ENCODE results near the gene SLC9A3.

SLC9A3 gene

DNA sequence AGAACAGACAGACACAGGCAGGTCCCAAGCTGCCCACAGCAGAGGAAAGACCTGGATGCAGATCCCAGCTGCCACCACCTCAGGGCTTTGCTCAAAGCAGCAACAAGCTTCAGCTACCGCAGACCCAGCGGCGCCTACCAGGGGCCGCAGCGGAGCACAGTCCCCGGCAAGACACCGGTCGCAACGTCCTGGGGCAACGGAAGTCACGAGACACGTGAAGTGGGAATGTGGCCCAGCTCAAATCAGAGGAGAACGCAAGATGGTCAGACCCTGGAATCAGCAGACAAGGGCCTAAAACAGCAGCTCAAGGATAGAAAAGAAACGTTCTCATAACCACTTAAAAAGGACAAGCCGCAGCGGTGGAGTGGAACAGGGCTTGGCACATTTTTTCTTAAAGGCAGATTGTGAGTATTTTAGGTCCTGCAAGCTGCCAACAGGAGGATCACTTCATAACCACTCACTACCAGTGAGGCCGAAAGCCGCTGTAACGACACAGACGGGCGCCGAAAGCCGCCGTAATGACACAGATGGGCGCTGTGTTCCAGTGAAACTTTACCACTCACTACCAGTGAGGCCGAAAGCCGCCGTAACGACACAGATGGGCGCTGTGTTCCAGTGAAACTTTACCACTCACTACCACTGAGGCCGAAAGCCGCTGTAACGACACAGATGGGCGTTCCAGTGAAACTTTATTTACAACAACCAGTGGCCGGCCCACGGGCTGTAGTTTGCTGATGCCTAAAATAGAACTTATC lies 21.7 kb downstream of the SLC9A3 start:
- no peak for DNase-seq

DNA sequence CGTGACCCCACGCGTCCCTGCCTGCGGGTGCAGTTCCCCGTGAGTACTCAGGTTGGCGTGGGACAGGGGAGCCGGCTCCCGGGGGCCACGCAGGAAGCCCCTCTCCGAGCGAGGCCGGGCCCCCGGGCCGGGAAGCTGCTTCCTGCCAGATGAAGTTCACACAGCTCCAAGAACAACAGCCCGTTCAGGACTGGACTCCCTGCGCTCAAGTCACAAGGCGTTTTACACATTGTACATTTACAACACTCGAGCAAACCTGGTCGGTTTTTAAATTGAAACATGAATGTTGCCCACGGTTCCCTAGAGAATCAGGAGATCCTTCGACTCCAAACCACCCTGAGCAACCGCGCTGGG lies 22.4 kb downstream of the SLC9A3 start:
- no peak for DNase-seq

- no peak for DNase-seq
Observed at GRCh38 chr5:501105-501830, 23.0 kb downstream of the SLC9A3 start.

- DNase-seq = no peak
Observed at GRCh38 chr5:500491-500890, 23.8 kb downstream of the SLC9A3 start.

GRCh38 chr5:499233-500209 lies 24.7 kb downstream of the SLC9A3 start:
- DNase-seq = no peak

DNA sequence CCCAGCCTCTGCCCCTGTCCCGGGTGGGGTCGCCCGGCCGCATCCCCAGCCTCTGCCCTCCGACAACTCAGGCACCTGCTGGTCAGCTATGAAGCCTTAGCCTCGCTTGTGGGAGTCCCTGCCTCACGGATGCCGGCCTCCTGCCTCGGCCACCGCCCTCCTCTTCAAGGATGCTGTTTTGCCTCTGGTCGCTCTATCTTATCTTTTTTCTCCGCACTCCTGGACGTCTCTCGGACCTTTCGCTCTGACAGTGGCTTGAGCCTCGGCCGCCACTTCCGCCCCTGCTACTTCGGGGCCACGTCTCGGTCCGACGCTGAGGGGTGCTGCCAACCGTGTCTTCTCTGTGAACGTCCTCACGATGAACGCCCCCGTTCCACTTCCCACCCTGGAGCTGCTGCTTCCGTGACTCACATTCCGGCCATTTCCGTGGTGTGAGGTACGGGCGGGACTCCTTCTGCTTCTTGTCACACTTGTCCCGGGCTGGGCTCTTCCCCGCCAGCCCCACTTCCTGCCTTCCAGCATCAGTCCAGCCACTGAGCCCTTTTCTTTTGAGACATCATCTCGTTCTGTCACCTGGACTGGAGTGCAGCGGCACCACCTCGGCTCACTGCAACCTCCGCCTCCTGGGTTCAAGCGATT lies 26.3 kb downstream of the SLC9A3 start:
- no peak for DNase-seq

DNA sequence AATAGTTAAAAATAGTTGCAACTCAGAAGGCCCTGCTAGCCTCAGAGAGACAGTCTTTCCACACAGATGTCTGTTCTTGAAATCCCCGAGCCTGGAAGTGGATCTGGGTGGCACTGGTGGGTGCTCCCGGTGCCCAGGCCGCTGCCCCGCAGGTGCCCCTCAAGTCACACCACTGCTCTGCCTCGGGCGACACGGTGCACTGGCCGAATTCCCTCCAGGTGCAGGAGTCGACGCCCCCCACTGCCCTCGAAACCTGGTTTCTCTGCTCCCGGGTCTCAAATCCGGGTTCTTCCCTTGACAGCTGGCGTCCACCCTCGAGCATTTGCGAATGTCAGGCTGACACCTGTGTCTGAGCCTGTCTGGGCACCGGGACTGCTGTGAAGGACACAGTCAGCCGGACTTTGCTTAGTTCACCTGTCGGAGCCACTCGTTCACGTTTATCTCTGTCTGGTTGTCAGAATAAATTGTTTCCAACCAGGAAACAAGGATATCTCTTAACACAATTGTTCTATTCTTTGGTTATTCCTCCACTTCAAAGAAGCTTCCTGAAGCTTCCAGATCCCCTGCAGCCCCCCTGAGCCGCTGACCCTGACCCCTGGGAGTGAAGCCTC lies 27.1 kb downstream of the SLC9A3 start:
- DNase-seq = no peak

DNA sequence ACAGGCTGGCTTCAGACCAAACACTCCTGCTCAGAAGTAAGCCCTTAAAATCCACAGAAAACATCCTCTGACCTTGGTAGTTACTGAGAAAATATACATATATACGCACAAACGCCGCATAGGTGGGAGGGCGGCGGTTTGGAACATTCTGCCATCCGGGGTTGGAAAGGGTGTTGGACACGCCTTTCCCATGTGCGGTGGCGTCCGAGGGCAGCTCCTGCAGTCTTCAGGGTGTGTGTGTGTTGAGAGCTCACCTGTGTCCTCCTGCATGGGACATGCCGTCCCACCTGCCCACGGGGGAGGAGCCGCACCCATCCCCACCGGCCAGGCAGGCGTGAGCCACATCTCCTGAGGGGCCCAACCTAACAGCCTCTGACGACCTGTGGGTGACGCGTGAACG lies 28.2 kb downstream of the SLC9A3 start:
- DNase-seq = no peak

- no peak for DNase-seq
Observed at GRCh38 chr5:494667-495255, 29.5 kb downstream of the SLC9A3 start.

DNA sequence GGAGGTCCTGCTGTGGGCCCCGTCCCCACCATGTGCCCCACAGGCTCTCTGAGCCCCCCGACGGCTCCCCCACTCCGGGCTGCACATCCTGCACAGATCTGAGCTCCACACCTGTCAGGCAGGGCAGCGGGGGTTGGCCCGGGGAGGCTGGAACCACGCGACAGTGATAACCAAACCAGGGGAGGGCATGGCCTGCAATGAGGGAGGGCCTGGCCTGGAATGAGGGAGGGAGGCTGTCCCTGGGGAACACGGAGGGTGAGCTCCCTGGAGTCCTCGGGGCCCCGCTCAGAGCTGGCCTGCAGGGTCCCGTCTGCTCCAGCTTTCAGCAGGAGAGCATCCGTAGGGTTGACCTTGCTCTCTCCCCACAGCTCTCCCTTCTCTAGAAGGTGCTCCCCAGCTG lies 30.5 kb downstream of the SLC9A3 start:
- no peak for DNase-seq

GRCh38 chr5:493119-493701 lies 31.0 kb downstream of the SLC9A3 start:
- no peak for DNase-seq

- no peak for DNase-seq
Observed at GRCh38 chr5:492314-492893, 31.8 kb downstream of the SLC9A3 start.

DNA sequence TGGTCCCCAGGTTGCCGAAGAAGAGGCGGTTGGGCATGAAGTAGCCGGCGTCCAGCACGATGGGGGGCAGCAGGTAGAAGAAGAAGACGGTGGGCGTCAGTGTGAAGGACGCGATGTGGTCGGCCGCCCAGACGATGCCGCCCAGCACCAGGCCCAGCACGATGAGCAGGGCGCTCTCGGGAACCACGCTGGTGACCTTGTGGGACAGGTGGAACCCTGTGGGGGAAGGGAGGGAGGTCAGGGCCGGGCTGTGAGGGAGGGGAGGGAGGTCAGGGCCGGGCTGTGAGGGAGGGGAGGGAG lies 32.4 kb downstream of the SLC9A3 start:
- no peak for DNase-seq

DNA sequence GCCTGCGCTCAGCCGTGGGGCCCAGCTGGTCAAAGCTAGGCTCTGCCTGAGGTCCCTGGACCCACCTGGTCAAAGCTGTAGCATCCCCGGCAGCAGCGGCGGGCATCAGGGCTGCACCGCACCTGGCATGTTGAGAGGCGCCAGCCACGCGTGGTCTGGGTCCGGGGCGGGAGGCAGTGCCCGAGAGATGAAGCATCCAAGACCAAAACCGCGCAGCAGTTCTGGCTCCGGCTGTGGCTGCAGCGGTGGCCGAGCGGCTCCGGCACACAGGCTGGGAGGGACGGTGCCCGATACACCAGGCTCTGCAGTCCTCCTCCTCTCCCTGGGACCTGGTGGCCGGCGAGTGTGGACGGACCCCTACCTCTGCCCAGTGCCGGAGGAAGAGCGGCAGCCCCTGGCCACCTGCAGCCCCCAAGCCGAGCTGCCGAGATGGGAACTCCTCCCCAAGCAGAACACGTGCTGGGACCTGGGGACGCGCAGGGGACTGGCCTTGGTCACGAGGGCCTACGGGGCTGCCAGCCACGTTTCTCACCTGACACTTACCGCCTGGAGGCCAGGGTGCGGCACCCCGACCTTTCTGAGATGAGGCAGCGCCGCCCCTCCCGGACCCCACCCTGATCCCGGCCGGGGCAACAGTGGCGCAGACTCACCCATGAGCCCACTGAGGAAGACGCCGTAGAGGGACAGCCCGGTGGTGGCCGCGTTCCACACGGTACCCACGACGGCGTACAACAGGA lies 33.0 kb downstream of the SLC9A3 start:
- DNase-seq = no peak

DNA sequence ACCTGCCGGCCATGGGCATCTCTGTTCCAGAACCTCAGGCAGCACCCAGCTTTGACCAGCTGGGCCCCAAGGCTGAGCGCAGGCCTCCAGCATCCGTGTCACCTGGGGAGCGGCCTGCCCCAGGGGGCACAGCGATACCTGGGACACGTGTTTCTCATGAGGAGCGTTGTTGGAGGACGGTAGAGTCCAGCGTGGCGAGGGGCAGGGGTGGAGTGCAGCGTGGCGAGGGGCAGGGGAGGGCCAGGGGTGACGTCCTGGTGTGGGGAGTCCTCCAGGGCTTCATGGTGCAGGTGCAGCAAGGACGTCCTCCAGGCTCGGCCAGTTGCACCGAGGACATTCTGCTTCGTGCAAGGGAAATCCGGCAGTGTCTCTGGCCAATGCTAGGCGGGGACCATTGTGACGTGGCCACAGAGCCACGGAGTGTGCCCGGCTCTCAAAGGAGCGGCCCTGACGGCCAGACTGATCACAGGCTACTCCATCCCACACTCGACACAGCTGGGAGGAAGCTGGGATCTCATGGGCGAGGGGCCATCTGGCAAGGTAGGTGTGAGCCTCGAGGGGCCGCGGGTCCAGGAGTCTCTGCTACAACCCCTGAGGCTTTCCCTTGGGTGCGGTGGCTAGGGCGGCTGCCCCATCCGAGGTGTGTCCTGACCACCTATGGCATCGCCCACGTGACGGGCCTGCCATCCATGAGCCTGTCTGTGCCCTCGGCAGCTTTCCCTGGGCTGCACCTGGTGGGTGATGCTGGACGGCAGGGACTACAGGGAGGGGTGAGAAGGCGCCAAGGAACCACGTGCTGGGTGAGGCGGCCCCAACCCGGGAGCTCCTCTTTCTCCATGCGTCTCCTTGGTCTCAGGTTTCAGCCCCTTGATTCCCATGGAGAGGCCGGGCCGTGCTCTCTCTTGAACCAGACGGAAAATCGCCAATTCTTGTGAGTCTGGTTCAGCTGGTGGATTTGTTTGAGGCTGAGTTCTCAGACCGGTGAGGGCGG lies 33.8 kb downstream of the SLC9A3 start:
- DNase-seq = no peak

DNA sequence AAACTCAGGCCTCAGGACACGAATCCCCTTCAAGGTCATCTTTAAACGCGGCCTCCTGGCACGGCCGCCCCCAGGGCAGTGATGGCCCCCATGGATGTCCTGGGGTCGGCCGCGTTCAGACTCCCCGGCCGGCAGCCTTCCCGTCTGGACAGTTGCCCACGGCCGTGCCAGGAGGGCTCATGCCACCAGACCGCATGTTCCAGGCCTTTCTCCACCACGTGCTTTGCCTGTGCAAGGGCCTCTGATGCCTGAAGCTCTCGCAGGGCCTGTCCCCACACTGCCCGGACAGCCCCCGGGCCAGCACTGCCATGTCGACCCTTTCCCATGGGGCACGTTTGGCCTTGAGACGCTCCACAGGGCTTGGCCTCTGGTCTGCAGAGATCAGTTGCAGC lies 34.6 kb downstream of the SLC9A3 start:
- DNase-seq = no peak

DNA sequence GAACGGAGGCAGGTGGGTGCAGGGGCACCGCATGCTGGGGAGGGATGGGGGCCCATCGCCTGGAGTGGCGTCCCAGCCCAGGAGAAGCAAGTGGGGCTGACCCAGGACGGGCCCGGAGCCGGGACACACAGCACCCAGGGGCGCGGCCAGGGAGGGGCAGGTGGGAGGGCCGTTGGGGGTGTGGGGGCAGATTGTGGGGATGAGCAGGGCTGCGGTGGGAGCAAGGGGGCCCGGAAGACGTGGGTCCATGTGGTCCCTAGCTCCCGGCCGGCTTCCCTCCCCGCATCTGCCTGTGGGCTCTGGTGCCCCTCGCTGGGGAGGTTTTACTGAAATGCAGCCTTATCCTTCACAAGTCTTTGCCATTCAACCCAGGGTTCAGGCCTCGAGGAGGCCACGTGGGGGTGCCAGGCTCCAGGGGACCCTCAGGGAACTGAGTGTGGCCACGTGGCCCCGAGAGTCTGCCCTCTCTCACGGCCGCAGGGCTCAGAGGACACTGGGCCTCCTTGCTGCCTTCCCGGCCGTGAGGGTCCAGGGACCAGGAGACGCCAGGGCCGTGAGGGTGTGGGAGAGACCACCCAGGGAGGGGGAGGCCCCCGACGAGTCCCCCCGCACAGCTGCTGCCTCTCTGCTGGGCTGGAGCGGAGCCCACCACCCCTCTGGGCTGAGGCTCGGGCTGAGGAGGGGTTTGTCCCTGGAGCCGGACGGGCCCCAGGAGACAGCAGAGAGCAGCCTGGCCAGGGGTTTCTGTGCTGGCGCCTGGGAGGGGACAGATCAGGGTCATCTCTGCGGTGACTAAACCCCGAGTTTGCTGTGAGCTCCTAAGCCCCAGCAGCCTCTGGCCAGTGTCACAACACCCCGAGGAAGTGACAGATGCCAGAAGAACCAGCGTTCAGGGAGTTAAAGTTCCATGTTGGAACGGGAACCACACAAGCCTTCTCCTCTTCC lies 35.2 kb downstream of the SLC9A3 start:
- DNase-seq = no peak

GRCh38 chr5:488241-488640 lies 36.0 kb downstream of the SLC9A3 start:
- DNase-seq = no peak

All from activated CD4-positive, alpha-beta T cell treated with anti-CD3 and anti-CD28 coated beads, Interleukin-10, Interleukin-2, amounts not matched to agents 100 ng/mL and 50 ng/mL, durations not matched to agents 16 hours and 8 hours (primary cell).